DMS53 (cell line): ENCODE measurements around the gene AGR2.

ENCODE experiments used
- DNase-seq: peaks from one replicate; lab custom pipeline; 2025; lab: John Stamatoyannopoulos, UW

AGR2 gene

DNA sequence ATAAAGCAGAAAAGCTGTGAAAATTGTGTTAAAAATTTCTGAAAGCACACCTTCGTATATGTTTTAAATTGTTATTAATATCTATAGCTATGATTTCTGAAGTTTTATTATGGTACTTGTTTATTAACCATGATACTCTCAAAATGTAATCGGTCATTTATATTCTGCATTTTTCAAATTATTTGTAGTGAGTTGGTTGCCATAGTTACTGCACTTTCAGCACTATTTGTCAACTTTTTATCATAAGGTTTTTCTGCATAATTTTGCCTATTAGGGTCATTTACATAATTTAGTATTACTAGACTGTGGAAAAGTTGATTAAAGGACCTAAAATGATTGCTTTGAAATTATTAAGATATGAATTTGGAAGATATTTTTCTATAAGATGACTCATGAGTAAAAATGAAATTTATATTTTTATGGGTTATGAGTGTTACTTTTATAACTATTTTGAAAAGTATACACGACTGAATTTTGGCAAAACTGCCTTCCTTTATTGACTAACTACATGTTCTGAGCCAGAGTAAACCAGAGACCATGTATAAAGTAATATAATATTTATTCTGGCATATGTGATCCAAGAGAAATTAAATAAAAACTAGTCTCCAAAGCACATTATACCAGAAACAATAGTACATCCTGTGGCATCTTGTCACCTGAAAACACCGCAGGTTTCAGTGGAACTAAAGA, 7.9 kb upstream of the AGR2 start:
- DNase-seq: no peak

DNA sequence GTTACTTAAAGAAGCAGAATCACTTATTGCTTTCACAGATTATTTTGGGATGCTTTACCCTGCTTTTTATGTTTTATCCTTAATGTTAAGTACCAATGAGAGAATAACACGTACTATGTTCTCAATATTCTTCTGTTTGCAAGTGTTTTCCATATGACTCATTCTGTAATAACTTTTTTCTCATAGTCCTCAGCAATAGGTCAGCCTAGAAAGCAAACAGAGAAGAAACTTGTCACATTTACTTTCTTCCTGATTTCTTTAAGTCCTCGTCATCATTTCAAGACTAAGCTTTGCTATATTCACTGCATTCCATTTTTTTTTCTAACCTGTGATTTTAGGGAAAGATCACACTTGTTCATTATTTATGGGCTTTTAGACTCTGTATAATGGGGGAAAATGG, 6.8 kb upstream of the AGR2 start:
- peak; percentile 39 for DNase-seq

DNA sequence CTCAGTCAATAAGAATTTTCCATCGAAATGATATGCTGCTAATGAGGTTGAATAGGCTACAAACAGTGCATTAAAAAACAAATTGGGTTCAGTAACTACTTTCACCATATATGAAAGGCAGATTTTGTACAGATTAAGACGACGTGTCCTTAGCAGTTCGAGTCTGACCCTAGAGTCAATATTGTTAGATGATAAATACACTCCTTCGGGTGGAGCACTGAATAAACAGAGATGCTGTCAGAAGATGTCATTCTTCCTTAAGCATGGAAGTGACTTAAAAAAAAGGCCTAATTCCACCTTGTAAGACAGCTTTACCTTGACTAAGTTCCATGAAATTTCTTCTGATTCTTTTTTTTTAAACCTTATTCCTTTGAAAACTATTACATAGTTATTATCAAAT, 5.8 kb upstream of the AGR2 start:
- peak; percentile 52 for DNase-seq

DNA sequence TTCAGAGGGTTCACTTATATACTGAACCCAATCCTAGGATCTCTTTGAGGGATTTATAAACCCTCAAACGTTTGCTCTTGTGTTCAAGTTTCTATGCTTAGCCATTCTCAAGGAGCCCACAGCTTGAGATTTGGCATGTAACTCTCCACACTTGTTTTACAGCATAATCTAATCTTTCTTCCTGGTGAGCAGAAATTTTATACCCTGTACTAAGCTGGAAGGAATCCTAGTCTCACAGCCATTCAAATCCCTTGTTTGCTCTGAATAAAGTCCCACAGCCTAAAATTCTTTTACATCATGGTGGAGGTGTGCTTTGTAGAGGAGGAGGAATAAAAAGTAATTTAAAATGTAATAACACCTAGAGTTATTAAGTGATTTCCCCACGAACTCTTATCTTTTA, 5.3 kb upstream of the AGR2 start:
- no peak for DNase-seq

DNA sequence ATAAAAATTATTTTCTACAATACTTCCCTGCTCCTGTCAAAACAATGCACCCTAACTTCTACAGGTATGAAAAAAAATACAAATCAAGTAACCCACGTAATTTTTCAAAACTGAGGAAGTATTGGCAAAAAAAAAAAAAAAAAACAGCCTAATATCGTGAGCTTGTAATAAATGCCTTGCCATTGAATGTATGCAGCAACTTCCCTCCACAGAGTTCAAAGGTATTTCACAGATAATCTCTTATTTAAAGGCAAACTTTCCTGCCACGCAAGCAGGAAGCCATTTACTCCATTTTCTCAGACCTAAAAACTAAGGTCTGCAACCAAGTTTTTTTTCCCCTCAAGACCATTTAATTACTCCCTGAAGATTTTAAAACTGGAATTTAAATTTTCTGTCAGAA, 642 bp upstream of the AGR2 start:
- no peak for DNase-seq

DNA sequence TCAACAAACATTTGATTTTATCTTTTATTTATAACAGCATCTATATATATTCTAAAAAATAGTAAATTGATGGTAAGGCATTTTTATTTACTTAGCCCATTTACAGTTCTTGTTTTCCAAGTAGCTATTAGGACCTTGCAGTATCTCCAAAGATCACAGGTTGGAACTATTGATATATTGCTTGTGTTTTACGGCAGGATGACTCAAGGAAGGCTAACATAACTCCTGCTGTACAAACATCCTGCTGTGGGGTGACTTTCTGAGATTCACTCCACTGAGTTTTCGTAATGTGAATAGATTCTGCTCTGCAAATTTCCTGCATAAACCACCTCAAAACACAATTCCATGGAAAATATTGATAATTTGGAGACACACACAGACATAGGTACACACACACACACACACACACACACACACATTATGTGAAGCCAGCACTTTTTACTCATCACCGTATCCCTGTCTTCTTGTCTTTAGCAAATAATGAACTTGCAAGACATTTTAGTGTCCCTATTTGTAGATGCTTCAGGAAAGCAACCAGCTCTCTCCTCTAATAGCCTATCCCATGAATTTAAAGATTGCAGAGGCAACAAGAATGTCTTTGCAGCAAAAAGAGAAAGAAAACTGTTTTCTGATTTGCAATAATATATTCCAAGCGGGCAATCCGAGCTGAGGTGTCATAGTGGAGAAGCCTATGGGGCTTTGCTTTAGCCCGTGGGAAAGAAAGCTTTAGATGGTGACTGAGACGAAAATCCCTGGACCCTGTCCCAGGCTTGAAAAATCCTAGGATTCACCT, 722 bp downstream of the AGR2 start:
- DNase-seq: peak; percentile 80

DNA sequence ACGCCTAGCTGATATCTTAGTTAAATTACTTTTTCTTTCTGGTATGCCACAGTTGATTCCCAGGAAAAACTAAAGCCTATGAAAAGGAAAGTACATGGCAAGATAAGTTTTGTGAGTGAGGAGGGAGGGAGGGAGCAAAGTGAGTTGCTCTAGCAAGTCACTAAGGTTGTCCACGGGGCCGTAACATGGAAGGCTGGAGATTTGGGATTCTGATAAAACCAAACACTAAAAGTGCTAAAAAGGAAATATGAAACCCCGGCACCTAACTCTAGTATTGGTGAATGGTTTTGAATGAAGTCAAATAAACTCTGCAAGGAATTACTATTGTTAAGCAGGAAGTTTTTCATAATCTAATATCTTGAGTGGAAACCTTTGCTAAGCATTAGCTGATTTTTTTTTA, 1.7 kb downstream of the AGR2 start:
- no peak for DNase-seq

GRCh38 chr7:16801579-16801978, 3.2 kb downstream of the AGR2 start:
- no peak for DNase-seq

GRCh38 chr7:16801111-16801542, 3.7 kb downstream of the AGR2 start:
- peak; percentile 80 for DNase-seq

- DNase-seq: no peak
Measured at GRCh38 chr7:16795624-16796023, 9.2 kb downstream of the AGR2 start.

DNA sequence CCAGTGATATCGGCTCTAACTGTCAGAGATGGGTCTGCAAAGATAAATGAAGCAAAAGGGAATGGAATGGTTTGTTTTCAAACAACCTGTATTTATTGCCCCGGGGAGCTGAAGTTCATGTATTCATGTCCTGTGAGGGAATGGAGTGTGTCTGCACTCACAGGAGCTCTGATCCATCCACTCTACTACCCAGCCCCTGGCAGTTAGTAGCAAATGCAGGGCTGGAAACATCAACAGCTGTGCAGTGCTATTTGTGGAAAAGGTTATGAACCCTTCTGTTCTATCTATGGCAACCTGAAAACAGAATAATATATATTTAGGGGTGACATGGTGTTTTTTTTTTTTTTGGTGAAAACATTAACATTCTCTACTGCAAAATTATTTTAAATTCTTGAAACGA, 9.8 kb downstream of the AGR2 start:
- DNase-seq: no peak

DNA sequence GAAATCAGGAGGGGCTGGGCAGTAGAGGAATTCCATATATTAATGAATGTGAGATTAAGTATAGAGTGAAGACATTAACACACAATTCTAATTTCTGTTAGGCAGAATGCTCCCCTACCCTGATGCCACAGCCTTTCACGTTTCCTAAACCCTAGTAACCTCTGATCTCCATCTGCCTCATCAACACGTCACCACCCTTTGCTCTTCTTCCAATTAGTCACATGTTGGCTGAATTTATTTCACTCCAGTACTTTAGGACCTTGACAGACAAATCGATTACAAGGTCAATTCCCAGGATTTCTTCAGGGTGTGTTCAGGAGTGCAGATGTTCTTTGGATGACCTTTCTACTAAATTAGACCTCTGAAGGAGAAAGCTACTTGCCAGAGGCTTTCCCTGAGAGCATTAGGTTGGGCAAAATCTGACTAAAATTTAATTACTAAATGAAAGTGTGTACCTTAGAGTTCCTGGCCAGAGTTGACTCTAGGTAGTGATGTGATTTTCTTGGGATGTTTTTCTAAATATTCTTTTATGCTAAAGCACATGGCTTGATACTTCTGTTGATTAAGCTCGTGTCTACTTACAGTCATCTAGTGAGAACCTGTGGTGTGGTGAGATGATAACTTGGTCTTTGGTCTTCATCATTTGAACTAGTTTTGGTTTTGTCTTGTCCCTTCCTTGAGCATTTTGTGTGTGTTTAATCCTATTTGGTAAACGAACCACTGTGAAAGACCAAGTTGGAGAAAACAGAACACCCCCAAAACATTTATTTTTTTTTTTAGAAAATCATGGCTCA, 12.7 kb downstream of the AGR2 start:
- DNase-seq: no peak

GRCh38 chr7:16791071-16791470, 13.7 kb downstream of the AGR2 start:
- DNase-seq: no peak

GRCh38 chr7:16787127-16787526, 17.7 kb downstream of the AGR2 start:
- no peak for DNase-seq

DNA sequence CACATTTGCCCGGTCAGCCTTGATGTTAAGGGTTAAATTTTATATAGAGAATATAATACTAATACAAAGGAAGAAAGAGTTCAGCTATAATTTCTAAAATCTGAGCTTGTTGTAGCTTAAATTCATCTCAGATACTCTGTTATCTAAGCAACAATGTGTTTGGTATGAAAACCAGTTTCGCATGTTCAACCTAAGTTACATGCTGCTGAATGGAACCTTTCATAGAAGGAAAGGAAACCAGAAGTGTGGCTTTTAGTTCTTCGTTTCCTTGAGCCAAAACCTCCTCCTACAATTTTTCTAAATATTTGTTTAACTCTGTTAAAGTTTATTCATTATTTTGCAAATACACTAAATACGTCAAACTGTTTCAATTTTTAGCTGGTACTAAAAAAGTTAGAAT, 18.5 kb downstream of the AGR2 start:
- DNase-seq: peak; percentile 9

- DNase-seq: peak; percentile 25
Measured at GRCh38 chr7:16785846-16786245, 19.0 kb downstream of the AGR2 start.

DNA sequence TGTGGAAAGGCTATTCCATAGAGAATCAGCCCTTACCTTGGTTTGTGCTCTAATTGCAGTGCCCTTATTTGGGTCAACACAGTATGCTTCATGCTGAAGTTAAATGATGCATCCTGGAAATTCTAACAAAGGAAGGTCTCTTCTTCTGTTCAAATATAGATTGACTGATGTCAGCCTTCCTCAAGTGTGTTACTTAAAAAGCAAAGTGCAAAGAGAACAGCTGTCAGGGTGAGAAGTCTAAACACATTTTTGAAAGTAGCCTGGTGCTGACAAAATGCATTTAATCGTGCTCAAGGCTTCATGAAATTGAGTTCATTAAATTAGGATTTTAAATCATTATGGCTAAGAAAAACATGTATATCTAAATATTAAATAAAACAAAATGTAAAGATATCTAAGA, 19.5 kb downstream of the AGR2 start:
- DNase-seq: peak; percentile 87

DNA sequence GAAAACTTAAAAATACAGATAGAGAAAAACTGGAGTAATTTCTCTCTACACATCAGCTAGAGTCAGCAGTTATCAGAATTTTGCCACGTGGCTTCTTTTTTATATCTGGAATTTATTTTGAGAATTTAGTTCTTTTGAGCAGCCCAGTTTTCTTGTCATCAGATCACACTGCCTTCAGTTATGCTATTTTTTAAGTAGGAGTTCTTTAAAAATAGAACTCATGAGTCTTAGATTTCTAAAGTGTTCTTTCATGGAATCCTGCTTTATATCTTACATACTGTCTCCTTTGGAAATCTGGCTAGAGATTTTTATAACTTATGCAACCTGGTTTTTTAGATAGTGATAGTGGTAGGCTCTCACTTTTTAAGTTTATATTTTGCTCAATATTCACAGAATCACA, 24.2 kb downstream of the AGR2 start:
- DNase-seq: no peak

DNA sequence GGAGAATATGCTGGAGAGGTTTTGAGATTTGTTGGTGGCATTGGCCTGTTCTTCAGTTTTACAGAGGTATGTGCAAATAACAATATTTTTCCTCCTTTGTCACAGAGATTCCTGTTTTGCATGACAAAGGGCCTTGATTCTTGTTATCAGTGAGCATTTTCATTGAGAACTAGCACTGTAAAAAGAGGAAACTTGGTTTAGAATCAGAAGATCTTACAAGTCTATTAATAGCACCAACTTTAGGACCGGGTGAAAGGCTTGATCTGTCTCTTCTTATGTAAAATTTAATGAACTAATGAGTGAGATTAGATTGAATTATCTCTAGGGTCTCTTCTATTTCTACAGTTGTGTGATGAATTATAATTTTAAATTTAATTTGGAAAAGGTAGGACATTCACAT, 25.7 kb downstream of the AGR2 start:
- no peak for DNase-seq

DNA sequence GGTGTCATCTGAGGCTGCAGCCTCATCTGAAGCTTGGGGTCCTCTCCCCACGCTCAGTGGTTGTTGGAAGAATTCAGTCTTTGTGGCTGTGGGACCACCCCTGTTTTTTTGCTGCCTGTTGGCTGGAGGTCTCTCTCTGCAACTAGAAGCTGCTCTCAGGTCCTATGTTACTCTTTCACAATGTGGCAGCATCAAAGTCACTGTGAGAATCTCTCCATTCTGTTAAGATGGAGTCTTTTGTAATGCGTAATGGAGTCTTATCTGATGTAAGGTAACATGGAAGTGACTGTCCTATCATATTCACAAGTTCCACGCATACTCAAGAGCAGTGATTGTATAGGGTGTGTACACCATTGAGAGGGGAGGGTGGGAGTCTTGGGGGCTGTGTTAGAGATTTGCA, 26.3 kb downstream of the AGR2 start:
- no peak for DNase-seq

GRCh38 chr7:16776053-16776452, 28.7 kb downstream of the AGR2 start:
- DNase-seq: no peak

DNA sequence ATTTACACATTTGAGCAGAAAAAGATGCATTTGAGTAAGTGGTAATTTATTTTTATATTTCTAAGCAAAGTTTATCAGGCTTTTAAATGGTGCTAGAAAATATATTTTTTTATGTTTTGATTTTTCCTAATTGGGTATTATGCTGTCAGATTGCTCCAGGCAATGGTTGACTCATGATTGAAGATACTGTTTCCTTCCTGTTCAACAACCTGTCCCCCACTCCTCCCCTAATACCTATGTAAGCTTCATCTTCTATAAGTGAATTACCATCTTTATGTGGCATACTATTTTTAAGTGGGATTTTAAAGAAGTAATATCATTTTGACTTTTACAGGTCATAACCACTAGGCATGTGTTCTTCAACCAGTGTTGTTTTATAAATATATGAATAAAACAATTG, 29.8 kb downstream of the AGR2 start:
- DNase-seq: no peak

GRCh38 chr7:16774294-16774693, 30.5 kb downstream of the AGR2 start:
- DNase-seq: no peak
